ENCODE results near the gene BLOC1S2.
A peak's percentile ranks its signal among the peaks of the same experiment; 100 is the strongest.
"Not testable (repeated sequence)": the region's sequence is repeated elsewhere in the genome, so short reads cannot be mapped to it uniquely, and the experiment has no call there.

The BLOC1S2 gene

DNA sequence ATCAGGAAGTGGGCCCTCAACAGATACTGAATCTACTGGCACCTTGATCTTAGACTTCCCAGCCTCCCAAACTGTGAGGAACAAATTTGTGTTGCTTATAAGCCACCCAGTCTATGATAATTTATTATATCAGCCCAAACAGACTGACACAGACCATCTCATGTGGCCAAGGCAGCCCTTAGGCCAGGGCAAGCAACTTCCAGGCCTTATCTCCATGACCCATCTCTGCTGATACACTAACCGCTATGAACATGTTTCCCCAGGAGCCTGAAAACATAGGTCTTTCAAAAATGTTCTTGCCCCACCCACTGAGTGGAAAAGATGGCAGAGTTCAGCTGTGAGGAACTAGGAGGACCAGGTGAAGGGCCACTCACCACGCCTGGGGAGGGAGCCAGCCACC, 3.2 kb upstream of the BLOC1S2 start:
- no peak for DNase-seq

DNA sequence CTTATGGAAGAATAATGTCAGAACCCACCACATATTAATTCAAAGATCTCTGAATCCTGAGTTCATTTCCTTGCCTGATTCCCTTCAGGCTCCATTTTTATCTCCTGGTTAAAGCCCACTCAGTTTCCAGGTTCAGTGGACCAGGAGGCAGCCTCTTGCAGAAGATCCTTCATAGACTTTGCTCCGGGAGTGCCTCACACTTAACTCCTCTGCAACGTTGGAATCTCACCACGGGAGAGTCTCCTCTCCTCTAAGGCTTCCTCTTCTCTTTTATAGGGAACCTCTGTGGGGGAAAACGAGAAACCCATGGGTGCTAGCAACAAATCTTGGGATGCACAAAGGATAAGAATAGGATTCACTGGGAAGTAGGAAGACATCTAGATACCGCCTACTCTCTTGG, 1.7 kb upstream of the BLOC1S2 start:
- no peak for DNase-seq

DNA sequence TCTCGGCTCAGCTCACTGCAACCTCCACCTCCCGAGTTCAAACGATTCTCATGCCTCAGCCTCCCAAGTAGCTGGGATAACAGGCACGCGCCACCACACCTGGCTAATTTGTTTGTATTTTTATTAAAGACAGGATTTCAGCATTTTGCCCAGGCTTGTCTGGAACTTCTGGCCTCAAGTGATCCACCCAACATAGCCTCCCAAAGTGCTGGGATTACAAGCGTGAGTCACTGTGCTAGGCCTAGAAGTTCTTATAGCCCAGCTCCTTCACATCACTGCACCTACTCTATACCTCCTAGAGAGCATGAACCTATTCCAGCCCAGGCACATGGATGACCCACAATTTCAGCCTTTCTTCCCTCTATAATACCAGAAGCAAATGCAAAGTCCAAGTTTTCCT, 1.3 kb upstream of the BLOC1S2 start:
- no peak for DNase-seq

DNA sequence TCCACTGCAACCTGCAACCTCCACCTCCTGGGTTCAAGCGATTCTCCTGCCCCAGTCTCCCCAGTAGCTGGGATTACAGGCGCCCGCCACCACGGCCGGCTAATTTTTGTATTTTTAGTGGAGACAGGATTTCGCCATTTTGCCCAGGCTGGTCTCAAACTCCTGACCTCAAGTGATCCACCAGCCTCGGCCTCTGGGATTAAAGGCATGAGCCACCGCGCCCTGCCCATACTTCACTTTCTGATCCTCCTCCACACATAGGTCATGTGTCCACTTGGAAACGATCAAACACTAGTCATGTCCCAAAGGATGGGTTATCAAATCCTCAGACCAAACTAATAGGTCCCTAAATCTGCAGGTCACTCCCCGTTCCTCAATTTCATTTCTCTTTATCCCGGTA, 1.2 kb downstream of the BLOC1S2 start:
- DNase-seq: not testable (repeated sequence)

DNA sequence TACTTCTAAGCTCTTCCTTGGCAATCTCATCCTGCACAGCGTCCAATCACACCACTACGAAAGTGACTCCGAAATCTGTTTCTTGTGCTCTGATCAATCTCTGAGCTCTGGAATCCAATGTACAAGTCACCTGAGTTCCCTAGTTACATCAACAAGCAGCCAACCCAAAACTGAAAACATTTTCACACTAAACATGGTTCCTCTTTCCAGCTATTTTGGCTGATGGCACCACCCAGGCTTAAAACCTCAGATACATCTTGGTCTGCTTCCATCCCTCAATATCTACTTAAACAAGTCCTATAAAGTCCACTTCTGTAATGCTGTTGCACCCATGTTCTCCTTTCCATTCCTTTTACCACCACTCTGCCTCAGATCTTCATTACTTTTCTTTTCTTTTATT, 3.6 kb downstream of the BLOC1S2 start:
- no peak for DNase-seq

DNA sequence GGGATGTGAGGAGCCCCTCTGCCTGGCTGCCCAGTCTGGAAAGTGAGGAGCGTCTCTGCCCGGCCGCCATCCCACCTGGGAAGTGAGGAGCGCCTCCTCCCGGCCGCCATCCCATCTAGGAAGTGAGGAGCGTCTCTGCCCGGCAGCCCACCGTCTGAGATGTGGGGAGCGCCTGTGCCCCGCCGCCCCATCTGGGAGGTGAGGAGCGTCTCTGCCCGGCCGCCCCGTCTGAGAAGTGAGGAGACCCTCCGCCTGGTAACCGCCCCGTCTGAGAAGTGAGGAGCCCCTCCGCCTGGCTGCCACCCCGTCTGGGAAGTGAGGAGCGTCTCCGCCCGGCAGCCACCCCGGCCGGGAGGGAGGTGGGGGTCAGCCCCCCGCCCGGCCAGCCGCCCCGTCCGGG, 9.5 kb downstream of the BLOC1S2 start:
- DNase-seq: not testable (repeated sequence)

DNA sequence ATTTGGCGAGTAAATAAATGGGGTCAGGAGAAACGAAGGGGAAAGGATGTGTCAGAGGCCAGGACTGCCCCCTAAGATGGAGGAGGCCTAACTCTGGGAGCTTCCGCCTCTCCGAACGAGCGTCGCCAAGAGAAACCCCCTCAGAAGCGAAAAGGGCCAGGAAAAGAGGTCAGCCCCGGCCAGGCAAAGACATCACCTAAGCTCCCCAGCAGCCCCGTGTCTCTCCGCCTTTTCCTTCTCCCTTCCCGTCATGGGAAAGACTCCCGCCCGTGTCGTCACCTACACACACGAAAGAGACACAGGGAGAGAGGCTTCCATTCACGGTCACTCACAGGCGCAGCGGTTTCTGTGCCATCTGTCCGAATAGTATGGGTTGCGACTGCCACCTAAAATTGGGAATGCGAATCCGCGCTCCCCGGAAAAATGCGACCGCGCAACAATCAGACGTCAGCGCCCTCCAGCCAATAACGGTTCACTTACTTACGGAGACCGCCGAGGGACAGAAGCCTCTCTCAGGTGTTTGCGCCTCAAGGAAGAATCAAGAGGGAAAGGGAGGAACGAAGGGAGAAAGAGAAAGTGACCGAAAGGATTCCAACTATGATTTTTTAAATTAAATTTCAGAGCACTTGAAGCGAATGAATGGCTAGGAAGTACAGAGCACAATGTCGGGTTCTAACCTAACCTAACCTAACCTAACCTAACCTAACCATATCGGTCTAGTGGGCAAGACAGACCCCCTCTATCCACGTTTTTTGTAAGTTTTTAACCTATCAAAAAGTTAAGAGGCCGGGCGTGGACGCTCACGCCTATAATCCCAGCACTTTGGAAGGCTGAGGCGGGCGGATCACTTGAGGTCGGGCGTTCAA, 19.0 kb downstream of the BLOC1S2 start, which contains the start of gene CWF19L1:
CWF19L1 (minus strand) TSS at position 400 of the 866 bp plus-strand sequence; CDS start at position 355, 45 bp downstream.
- DNase-seq: peak; percentile 88

DNA sequence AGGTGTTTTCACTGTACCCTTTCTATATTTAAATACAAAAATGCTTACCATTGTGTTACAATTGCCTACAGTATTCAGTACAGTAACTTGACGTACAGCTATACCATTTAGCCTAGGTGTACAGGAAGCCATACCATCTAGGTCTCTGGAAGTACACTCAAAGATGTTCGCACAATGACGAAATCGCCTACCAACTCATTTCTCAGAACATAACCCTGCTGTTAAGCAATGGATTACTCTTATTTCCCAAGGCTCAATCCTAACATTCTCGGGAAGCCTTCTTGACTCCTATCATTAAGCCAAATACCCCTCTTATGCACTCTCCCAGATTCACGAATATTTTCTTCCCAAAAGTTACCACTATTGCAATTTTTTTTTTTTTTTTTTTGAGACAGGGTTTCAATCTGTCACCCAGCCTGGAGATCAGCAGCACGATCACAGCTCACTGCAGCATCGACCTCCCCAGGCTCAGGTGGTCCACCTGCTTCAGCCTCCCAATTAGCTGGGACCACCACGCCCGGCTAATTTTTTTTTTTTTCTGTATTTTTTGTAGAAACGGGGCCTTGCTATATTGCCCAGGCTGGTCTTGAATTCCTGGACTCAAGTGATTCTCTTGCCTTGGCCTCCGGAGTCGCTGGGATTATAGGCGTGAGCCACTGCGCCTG, 20.5 kb downstream of the BLOC1S2 start:
- no peak for DNase-seq

DNA sequence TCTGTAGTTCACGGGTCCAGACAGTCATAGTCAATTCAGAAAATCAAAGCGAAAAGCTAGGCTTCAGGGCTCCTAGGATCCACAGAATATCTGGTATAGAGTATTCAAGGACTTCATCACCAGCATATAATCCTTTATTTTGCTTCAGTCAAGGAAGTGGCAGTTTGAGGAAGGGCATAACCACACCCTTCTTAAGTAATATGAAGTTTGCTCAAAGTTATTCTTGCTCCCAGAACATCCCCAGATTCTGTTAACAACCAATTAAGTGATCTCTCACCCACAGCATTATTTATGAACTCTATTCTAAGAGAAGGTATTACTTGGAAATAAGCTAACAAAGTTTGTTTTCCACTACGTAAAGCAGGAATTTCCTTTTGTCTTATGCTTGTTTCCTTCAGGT, 32.3 kb downstream of the BLOC1S2 start:
- no peak for DNase-seq

DNA sequence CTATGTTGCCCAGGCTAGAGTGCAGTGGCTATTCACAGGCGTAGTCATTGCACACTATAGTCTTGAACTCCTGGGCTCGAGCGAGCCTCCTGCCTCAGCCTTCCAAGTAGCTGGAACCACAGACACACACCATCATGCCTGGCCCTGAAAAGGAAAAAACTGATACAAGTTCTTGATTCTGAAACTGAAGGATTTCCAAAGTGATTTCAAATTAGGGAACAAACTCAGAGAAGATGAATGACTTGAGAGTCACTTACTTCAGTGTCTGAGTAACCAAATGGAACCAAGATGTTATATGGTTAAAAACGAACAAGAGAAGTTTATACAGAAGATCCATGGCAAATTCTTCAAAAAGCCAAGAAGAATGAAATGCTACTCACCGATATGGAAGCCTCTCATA, 33.4 kb downstream of the BLOC1S2 start:
- DNase-seq: no peak

DNA sequence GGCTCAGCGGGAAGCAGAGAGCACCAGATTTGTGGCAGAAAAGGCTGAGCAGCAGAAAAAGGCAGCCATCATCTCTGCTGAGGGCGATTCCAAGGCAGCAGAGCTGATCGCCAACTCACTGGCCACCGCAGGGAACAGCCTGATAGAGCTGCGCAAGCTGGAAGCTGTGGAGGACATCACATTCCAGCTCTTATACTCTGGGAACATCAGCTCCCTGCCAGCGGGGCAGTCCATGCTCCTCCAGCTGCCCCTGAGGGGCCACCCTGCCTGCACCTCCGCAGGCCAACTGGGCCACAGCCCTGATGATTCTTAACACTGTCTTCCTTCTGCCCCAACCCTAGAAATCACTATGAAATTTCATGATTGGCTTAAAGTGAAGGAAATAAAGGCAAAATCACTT, 37.7 kb downstream of the BLOC1S2 start:
- DNase-seq: no peak

DNA sequence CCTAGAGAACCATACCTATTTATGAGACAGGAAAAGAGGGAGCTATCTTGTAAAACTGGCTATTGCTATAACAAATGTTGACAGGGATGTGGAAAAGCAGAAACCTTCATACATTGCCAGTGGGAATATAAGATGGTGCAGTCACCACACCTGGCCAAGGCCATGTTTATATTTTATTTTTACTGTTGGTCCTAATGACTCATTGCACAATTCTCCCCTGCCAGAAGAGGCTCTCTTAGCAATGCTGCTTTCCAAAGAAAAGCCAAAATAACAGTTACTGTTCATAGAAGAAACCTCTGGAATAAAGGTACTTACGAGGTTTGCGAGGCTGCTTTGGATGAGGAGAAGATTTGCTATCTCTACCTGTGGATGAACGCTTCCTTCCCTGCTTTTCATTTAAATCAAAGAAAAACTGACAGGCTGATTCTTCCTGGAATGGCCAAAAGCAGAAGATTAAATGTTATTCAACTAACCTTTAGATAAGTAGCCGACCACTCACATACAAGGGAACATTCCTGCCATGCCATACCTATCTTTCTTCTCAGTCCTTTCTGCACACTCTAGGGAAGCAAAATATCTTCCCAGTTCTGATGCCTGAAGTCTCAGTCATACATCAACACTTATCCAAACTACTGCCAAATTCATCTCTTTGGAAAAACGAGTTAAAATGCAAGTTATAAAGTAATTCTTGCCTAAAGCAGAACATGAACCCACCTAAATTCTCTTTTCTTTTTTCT, 40.8 kb downstream of the BLOC1S2 start:
- no peak for DNase-seq

DNA sequence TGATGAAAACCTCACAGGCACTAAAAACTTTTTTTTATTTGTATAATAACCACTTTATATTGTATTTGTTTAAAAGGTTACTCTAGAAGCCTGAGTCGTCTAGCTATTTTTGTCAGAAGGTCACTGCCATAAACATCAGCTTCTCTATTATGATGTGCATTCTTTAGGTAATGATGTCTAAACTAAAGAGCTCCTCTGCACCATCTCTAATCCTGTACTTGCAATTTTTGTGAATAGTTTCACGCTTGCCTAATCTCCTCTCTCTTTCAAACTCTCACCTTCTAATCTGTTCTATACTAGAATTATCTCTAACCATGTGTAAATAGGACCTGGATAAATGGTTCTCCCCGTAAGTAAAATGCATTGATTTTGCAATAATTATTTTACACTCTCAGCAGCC, 46.6 kb downstream of the BLOC1S2 start:
- no peak for DNase-seq

DNA sequence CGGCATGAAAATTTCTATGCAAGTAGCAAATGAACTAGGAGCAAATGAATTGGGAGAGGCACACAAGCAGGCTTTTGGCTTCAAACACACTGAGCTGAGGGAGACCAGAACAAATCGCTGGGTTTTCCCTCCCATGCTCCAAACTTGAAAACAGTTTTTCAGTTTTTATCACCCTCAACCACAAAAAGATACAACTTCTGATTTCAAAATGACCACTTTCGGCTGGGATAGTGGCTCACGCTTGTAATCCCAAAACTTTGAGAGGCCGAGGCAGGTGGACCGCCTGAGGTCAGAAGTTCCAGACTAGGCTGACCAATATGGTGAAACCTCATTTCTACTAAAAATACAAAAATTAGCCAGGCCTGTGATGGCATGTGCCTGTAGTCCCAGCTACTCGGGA, 48.1 kb downstream of the BLOC1S2 start:
- no peak for DNase-seq

DNA sequence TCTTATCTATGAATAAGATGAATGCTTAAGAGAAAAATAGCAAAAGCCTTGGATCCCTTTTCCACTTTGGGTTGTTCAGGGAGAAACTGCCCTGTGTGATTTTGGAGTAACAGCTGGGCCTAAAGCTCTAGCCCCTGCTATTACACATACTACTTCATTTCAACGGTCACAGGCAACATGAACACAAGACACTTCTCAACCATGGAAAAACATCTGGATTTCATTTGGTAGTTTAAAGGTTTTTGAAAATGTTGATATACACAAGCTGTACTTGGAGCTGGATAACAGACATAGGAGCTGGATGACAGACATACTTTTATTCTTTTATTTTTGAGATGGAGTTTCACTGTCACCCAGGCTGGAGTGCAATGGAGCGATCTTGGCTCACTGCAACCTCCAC, 54.4 kb downstream of the BLOC1S2 start:
- DNase-seq: peak; percentile 13

DNA sequence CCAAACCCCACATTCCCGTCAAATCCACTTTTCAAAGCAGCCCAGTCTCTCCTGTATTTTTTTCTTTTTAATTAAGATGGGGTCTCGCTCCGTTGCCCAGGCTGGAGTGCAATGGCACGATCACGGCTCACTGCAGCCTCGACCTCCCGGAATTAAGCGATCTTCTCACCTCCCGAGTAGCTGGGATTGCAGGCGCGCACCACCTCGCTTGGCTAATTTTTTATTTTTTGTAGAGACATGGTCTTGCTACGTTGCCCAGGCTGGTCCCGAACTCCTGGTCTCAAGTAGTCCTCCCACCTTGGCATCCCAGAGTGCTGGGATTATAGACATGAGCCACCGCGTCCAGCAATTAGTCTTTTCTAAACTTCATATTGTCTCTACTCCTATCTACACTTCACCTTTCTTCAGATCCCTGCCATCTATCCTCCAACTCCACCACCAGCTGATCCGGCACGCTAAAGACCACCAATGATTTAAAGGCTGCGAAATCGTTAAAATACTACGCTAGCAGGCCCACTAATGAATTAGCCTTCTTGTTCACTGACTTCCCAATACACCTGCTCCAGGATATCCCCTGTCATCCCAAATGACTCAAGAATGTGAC, 56.6 kb downstream of the BLOC1S2 start:
- DNase-seq: no peak

DNA sequence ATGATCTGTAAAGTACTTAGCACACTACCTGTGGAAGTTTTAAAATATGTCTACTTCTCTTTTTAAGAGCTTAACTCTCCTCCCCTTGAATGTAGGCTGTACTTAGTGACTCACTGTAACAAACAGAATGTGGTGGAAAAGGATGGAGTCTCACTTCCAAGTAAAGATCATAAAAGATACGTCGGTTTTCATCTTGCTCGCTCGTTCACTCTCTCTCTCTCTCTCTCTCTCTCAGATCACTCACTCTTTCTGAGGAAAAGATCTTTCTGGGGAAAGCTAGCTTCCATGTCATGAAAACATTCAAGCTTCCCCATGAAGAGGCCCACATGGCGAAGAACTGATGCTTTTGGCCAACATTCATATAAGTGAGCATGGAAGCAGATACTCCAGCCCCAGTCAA, 62.6 kb downstream of the BLOC1S2 start:
- no peak for DNase-seq
